T-helper 2 cell (primary cell): ENCODE measurements around the gene RASA4.
"Not testable (repeated sequence)": the region's sequence is repeated elsewhere in the genome, so short reads cannot be mapped to it uniquely, and the experiment has no call there.

Experiments used
- DNase-seq, 5 experiments: peaks; one replicate each; pipeline versions ENCODE4 v3.0.0 to v3.0.0-alpha.2; 2012 to 2022
- total RNA-seq, 2 donors: gene quantifications; one replicate each; lab custom pipeline; 2026; lab: John Stamatoyannopoulos, UW

Gene RASA4
- 0.62 to 3.0 reads per million in 2 donors for total RNA-seq

- peak in 2 of 5 experiments; percentile 3 to 33 for DNase-seq
Observed at GRCh38 chr7:102616507-102617125, at the start of gene RASA4. Gene RASA4, minus strand, starts transcription at chr7:102616756. Its CDS starts 67 bp downstream, at chr7:102616689.

- not testable (repeated sequence) for DNase-seq
Observed at GRCh38 chr7:102664765-102665164, 48.2 kb upstream of the RASA4 start.

GRCh38 chr7:102649924-102650323, 33.4 kb upstream of the RASA4 start, which contains the start of gene SPDYE2B:
Gene SPDYE2B, plus strand, starts transcription at chr7:102650319. Its CDS starts 2,030 bp downstream, at chr7:102652349.
- DNase-seq: not testable (repeated sequence)

GRCh38 chr7:102647813-102648212, 31.3 kb upstream of the RASA4 start:
- DNase-seq: not testable (repeated sequence)

GRCh38 chr7:102643404-102643803, 26.8 kb upstream of the RASA4 start:
- DNase-seq: not testable (repeated sequence)

- DNase-seq: not testable (repeated sequence)
Observed at GRCh38 chr7:102642691-102643090, 26.1 kb upstream of the RASA4 start, which contains the start of gene UPK3BL1. Gene UPK3BL1, minus strand, starts transcription at chr7:102642791. Its CDS starts 50 bp downstream, at chr7:102642741.

GRCh38 chr7:102638848-102639247, 22.3 kb upstream of the RASA4 start:
- DNase-seq: not testable (repeated sequence)

GRCh38 chr7:102636956-102637355, 20.4 kb upstream of the RASA4 start:
- not testable (repeated sequence) for DNase-seq

GRCh38 chr7:102635354-102635753, 18.8 kb upstream of the RASA4 start:
- not testable (repeated sequence) for DNase-seq

- DNase-seq: not testable (repeated sequence)
Observed at GRCh38 chr7:102634299-102634698, 17.7 kb upstream of the RASA4 start.

- DNase-seq: not testable (repeated sequence)
Observed at GRCh38 chr7:102630622-102631021, 14.1 kb upstream of the RASA4 start.

GRCh38 chr7:102627271-102627904, 10.8 kb upstream of the RASA4 start:
- not testable (repeated sequence) for DNase-seq

- DNase-seq: not testable (repeated sequence)
Observed at GRCh38 chr7:102618122-102618521, 1.6 kb upstream of the RASA4 start.

- DNase-seq: not testable (repeated sequence)
Observed at GRCh38 chr7:102615930-102616329, 626 bp downstream of the RASA4 start.

GRCh38 chr7:102614873-102615272, 1.7 kb downstream of the RASA4 start:
- DNase-seq: not testable (repeated sequence)

- DNase-seq: not testable (repeated sequence)
Observed at GRCh38 chr7:102614346-102614697, 2.2 kb downstream of the RASA4 start.

- not testable (repeated sequence) for DNase-seq
Observed at GRCh38 chr7:102613575-102614345, 2.8 kb downstream of the RASA4 start.

- DNase-seq: peak in 1 of 5 experiments; percentile 0
Observed at GRCh38 chr7:102611675-102612325, 4.8 kb downstream of the RASA4 start.

- not testable (repeated sequence) for DNase-seq
Observed at GRCh38 chr7:102611013-102611674, 5.4 kb downstream of the RASA4 start.

- not testable (repeated sequence) for DNase-seq
Observed at GRCh38 chr7:102610441-102610840, 6.1 kb downstream of the RASA4 start.

- not testable (repeated sequence) for DNase-seq
Observed at GRCh38 chr7:102609734-102610133, 6.8 kb downstream of the RASA4 start.

GRCh38 chr7:102606848-102607247, 9.7 kb downstream of the RASA4 start:
- not testable (repeated sequence) for DNase-seq
